T1000 (cell line): ENCODE measurements around the gene DCN.

ENCODE experiments used
- DNase-seq: peaks from one replicate; lab custom pipeline; 2025; ENCODE audit warnings: mixed read lengths; lab: John Stamatoyannopoulos, UW

DCN gene

GRCh38 chr12:91138337-91138920 lies 44.2 kb downstream of the DCN start:
- no peak for DNase-seq

- no peak for DNase-seq
Observed at GRCh38 chr12:91133871-91134270, 48.7 kb downstream of the DCN start.

GRCh38 chr12:91129662-91130362 lies 52.8 kb downstream of the DCN start:
- no peak for DNase-seq

DNA sequence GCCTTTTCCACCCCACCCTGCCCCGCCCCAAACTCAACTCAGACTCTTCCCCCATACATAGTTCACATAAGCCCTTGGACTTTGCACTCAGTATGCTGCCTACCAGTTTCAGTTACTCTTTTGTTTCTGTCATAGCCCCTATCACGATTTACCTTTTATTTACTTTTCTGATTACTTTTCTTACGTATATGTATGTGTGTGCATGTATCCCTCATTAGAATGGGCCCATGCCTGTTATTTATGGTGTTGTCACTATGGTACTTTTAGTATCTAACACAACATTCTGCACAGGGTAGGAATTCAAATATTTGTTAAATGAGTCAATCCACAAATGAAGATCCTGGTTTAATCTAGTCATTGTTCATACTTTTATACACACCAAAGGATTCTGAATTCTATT lies 54.9 kb downstream of the DCN start:
- no peak for DNase-seq

DNA sequence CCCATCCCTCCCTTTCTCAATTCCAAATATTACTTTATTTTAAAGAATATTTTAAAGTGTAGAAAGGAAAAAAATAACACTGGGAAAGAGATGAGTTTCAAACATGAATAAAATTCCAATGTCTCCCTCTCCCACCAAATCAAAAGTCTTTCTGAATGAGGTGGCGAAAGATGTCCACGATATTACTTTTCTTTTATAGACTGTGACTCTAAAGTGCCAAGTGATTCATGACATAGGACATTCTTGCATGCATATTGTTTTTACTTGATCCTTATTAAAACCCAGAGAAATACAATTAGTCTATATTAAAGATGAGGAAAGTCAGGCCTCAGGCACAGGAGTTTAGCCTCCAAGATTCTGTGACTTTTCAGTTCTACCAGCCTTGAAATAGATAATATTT lies 55.3 kb downstream of the DCN start:
- DNase-seq, result no peak

DNA sequence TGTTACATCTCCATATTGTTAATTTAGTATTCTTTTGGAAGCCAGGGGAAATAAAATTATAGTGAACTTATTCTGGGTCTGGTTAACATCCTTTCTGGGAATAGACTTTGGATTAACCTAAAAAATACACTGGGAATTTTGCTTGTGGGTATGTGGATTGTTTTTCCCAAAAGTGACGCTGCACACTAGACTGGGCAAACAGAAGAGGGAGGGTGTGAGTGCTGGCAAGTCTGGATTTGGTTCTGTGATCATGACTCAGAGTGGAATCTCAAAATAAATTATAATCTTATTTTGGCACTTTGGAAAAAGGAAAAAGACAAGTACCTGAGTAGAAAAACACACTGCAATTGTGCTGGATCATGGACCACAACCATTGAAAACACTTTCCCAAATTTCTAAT lies 56.1 kb downstream of the DCN start:
- no peak for DNase-seq

GRCh38 chr12:91123236-91123916 lies 59.2 kb downstream of the DCN start:
- DNase-seq, result no peak

GRCh38 chr12:91120781-91121180 lies 61.8 kb downstream of the DCN start:
- DNase-seq, result no peak

DNA sequence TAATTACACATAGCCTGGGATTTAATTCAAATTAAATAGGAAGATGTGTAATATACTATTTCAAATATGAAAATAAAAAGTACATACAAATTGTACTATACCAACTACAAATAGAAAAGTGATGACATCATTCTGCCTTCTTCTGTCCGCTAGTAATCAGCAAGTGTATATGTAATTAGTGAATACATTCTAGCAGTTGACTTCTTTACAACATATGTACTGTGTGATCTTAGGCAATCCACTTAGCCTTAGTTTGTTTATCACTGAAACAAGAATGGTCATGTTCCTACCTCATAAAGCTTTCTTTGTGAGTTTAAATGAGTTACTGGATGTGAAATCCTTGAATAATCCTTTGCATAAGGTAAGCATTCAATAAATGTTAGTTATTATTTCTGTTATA lies 63.5 kb downstream of the DCN start:
- DNase-seq, result no peak

GRCh38 chr12:91113621-91114020 lies 69.0 kb downstream of the DCN start:
- no peak for DNase-seq

- no peak for DNase-seq
Observed at GRCh38 chr12:91111366-91112325, 71.0 kb downstream of the DCN start, which contains the start of gene LUM. TSS of gene LUM (minus strand) at chr12:91111494. CDS start at chr12:91108979, 2,515 bp downstream.

GRCh38 chr12:91110311-91110924 lies 72.2 kb downstream of the DCN start:
- no peak for DNase-seq

GRCh38 chr12:91109581-91110310 lies 72.9 kb downstream of the DCN start:
- no peak for DNase-seq

GRCh38 chr12:91109148-91109564 lies 73.5 kb downstream of the DCN start:
- DNase-seq, result no peak

GRCh38 chr12:91108196-91108755 lies 74.3 kb downstream of the DCN start:
- no peak for DNase-seq

DNA sequence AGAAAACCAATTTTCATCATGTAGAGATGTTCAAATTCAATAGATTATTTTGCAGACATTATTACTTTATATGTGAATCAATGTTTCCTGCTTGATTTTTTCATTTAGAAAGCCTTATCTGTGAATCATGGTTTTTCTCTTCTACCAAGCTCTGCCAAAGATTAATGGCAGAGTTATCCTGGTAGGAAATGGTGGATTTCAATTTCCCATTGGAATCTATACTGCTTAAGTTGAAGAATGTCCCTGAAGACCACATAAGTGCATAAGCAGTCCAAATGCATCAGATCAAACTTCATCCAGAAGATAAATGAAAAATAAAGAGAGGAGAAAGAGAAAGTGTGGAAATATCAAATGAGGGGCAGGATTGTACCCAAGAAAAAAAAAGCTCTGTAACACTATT lies 76.3 kb downstream of the DCN start:
- no peak for DNase-seq

DNA sequence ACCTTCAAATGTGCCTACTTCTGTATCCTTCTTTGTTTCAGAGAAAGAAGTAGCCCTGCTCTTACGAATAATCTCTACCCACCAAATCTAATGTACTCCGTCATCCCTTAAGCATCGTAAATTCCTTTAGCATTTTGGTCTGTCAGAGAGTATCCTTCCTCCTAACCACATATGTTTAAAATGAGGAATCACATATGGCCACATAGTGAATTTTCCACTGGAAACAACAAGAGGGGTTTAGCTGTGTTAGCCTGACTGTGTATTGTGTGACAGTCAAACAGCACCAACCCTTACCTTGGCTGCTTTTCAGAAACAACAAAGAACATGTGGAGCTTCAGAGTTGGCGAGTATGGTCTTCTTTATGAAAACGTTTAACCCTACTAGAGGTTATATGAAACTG lies 76.8 kb downstream of the DCN start:
- DNase-seq, result no peak

GRCh38 chr12:91104812-91105466 lies 77.7 kb downstream of the DCN start:
- no peak for DNase-seq

DNA sequence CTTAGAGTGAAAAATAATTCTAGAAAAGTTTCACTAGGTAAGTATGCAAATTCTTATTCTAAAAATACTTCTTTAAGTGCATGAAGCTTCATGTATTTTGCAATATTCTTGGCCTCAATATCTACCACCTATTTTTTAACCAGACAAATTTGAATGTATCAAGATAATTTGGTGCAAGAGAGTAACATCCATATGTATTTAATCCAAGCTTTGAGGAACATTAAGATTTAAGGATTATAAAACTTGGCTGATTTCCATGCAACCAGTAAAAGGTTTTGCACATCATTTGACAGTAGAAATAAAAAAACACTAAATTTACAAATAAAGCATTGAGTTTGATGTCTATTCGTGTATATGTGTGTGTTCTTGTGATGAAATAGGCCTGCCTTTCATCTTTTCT lies 79.0 kb downstream of the DCN start:
- DNase-seq, result no peak

DNA sequence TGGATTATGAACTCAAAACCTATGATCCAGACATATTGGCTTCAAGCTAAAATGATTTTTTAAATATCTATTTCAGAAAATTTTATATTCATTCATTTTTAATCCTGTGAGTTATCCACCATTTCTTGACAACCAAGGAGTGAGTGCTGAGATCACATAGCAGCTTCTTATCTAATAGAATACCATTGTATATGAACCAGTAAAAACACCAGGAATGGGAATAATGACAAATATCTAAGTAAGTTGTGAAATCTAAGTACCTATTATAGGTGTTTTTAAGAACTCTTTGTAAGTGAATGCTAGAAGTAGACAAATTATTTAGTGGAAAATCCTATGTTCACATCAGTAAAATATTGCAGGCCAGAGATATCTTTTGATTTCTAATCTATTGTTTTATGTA lies 79.5 kb downstream of the DCN start:
- no peak for DNase-seq
